Mesothelial cell of epicardium (in vitro differentiated cells): ENCODE data around the gene FOXJ2. TPM values are rescaled to one million over a fixed set of nuclear protein-coding genes. Genes with fewer than 3 reads are reported as not detected.

Source experiments
- DNase-seq, 2 experiments: peaks; one replicate each; pipeline ENCODE4 v3.0.0; 2021; ENCODE audit warnings: low spot score in 2 of 2; ENCODE audit not compliant: unreplicated experiment in 2 of 2
- H3K27ac Mint-ChIP-seq: 2 replicates; pipeline ENCODE4 v1.8.0; 2021; ENCODE audit warnings: mixed read lengths
- H3K27me3 Mint-ChIP-seq: 2 replicates; pipeline ENCODE4 v1.8.0; 2021; ENCODE audit warnings: low read depth, mixed read lengths
- H3K36me3 Mint-ChIP-seq: 2 replicates; pipeline ENCODE4 v1.8.0; 2021; ENCODE audit warnings: mixed read lengths
- H3K4me1 Mint-ChIP-seq: 2 replicates; pipeline ENCODE4 v1.8.0; 2021; ENCODE audit warnings: mixed read lengths
- H3K4me3 Mint-ChIP-seq: 2 replicates; pipeline ENCODE4 v1.8.0; 2021; ENCODE audit warnings: mild to moderate bottlenecking, moderate library complexity, mixed read lengths
- H3K9me3 Mint-ChIP-seq: 2 replicates; pipeline ENCODE4 v1.8.0; 2021; ENCODE audit warnings: mixed read lengths
- total RNA-seq: library from RNA; stranded (reverse); gene quantifications from 3 replicates; pipeline ENCODE4 v1.2.1, GENCODE V29; 2021
- TF ChIP-seq, protein P1 (sequence below): fragments of 200-600 bp; sonication (generic); IDR thresholded peaks from one replicate; pipeline ENCODE4 v1.5.0; 2021; ENCODE audit warnings: antibody characterized with exemption; ENCODE audit not compliant: unreplicated experiment

Gene FOXJ2
- total RNA-seq, 1 donor from 2014 or later, result 16.1 TPM

- Mint-ChIP-seq H3K4me1 (no peaks in the 10 kb centered on the region), H3K27ac (no peak overlapping the region), H3K36me3 (peaks cover 52% of the 10 kb centered on the region), H3K9me3 (peaks cover 21% of the 10 kb centered on the region), H3K27me3 (no peaks in the 10 kb centered on the region), H3K4me3 (no peak overlapping the region)
- TF ChIP-seq, protein P1, sequence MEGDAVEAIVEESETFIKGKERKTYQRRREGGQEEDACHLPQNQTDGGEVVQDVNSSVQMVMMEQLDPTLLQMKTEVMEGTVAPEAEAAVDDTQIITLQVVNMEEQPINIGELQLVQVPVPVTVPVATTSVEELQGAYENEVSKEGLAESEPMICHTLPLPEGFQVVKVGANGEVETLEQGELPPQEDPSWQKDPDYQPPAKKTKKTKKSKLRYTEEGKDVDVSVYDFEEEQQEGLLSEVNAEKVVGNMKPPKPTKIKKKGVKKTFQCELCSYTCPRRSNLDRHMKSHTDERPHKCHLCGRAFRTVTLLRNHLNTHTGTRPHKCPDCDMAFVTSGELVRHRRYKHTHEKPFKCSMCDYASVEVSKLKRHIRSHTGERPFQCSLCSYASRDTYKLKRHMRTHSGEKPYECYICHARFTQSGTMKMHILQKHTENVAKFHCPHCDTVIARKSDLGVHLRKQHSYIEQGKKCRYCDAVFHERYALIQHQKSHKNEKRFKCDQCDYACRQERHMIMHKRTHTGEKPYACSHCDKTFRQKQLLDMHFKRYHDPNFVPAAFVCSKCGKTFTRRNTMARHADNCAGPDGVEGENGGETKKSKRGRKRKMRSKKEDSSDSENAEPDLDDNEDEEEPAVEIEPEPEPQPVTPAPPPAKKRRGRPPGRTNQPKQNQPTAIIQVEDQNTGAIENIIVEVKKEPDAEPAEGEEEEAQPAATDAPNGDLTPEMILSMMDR, result no peak
- no peak for DNase-seq
These were observed 66.7 kb downstream of the FOXJ2 start for GRCh38 chr12:8099235-8099634.

Other genes starting within 250 kb of the FOXJ2 start
- 0.32 to 0.58 TPM (median 0.42 TPM) in 3 replicates for gene NANOG, start 243.3 kb upstream of the FOXJ2 start, total RNA-seq
- gene SLC2A14, start 159.8 kb upstream of the FOXJ2 start, total RNA-seq, result 4.7 to 5.1 TPM (median 4.9 TPM) in 3 replicates
- gene SLC2A3, start 96.5 kb upstream of the FOXJ2 start, total RNA-seq, result 170 to 186 TPM (median 186 TPM) in 3 replicates
- not detected in 3 replicates for gene C3AR1, start 33.6 kb downstream of the FOXJ2 start, total RNA-seq
- gene NECAP1, start 49.6 kb downstream of the FOXJ2 start, total RNA-seq, result 26.1 to 31.0 TPM (median 28.7 TPM) in 3 replicates
- 0.70 to 1.5 TPM (median 1.1 TPM) in 3 replicates for gene CLEC4A, start 90.9 kb downstream of the FOXJ2 start, total RNA-seq
- gene ZNF705A, start 124.3 kb downstream of the FOXJ2 start, total RNA-seq, result not detected in 3 replicates
- 0.09 to 0.20 TPM in 2 of 3 replicates, not detected in the other for gene FAM90A1, start 194.9 kb downstream of the FOXJ2 start, total RNA-seq